Body of pancreas (tissue), 4 donors: ENCODE results near the gene THTPA.

Experiments used
- CTCF ChIP-seq, 7 experiments: fragments of 450-650 bp in 4 of 7; fragments of 200-600 bp in 3 of 7; sonication (generic) in 3 of 7; IDR thresholded peaks; one replicate each; pipeline ENCODE4 v1.5.1; 2016 to 2019; ENCODE audit warnings: antibody characterized with exemption in 7 of 7
- POLR2A ChIP-seq, 3 donors: fragments of 450-650 bp; IDR thresholded peaks; one replicate each; pipeline ENCODE4 v1.6.1; 2016; ENCODE audit warnings: antibody characterized with exemption in 3 of 3, mild to moderate bottlenecking in 2 of 3

GRCh38 chr14:23579311-23579630, 23.2 kb downstream of the THTPA start:
- TF ChIP-seq CTCF (IDR thresholded peaks at IDR 0.05): no peak
- TF ChIP-seq POLR2A (IDR thresholded peaks at IDR 0.05): no peak
